Thoracic aorta (tissue), 2 donors: ENCODE measurements around the gene SUZ12. TPM values are rescaled to one million over a fixed set of nuclear protein-coding genes. Genes with fewer than 3 reads are reported as not detected.
"Not testable (repeated sequence)": the region's sequence is repeated elsewhere in the genome, so short reads cannot be mapped to it uniquely, and the experiment has no call there.

Experiments
- ATAC-seq: fragments of 150-250 bp; one replicate; pipeline ENCODE4 v1.8.0; 2017; ENCODE audit warnings: low read depth; ENCODE audit not compliant: insufficient number of reproducible peaks, low FRiP score
- DNase-seq: peaks from one replicate; pipeline ENCODE4 v3.0.0-alpha.2; 2020; ENCODE audit warnings: low spot score
- H3K27ac ChIP-seq, 2 donors: fragments of 200-600 bp; sonication (generic); 1 replicate in 1 of 2; 2 replicates in 1 of 2; pipeline ENCODE4 v1.5.1; 2016; ENCODE audit warnings: mild to moderate bottlenecking in 2 of 2, moderate library complexity in 2 of 2
- H3K27me3 ChIP-seq: fragments of 200-600 bp; sonication (generic); replicated peaks from 2 replicates; pipeline ENCODE4 v1.6.0; 2016; ENCODE audit warnings: mild to moderate bottlenecking; ENCODE audit not compliant: insufficient read depth
- H3K36me3 ChIP-seq: fragments of 200-600 bp; sonication (generic); one replicate; pipeline ENCODE4 v1.5.1; 2016
- H3K4me1 ChIP-seq, 2 donors: fragments of 200-600 bp; sonication (generic); 1 replicate in 1 of 2; 2 replicates in 1 of 2; pipeline versions ENCODE4 v1.5.1 to v1.6.0; 2016; ENCODE audit warnings: low read depth in 2 of 2, mild to moderate bottlenecking in 1 of 2; ENCODE audit not compliant: control insufficient read depth in 1 of 2
- H3K4me3 ChIP-seq: fragments of 200-600 bp; sonication (generic); 2 replicates; pipeline ENCODE4 v1.5.1; 2016; ENCODE audit warnings: mild to moderate bottlenecking
- H3K9me3 ChIP-seq: fragments of 200-600 bp; sonication (generic); 2 replicates; pipeline ENCODE4 v1.5.1; 2016
- total RNA-seq, 2 donors: library from RNA; depleted of rRNA; stranded (reverse); fragments of >200 nt; gene quantifications; one replicate each; pipeline versions ENCODE4 v1.1.0 to v1.2.3, GENCODE V29; 2016
- TF ChIP-seq, protein P1 (sequence below): fragments of 200-600 bp; sonication (generic); IDR thresholded peaks from one replicate; pipeline ENCODE4 v1.5.1; 2019; ENCODE audit warnings: antibody characterized with exemption

The SUZ12 gene
- total RNA-seq, 2 donors from 2014 or later: 14.4 to 26.0 TPM

DNA sequence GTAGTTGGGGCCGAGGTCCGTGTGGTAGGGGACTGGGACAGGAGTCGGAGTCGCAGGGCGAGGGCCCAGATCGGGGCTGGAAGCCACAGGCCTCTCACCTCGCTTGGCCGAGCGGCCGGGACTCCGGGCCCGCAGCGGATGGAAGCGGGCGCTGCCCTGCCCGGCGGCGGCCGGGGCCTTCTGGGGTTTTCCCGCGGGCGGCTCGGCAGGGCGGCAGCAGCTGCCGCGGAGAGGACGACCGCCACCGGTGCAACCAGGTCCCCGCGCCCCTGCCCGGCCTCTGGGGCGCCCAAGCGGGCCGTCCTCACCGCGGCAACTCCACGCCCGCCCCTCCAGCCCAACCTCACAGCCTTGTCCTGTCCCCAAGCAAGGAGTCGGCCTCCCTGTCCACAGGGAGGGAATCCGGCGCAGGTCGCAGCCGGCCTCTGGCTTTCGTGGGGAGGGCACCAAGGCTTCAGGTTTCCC lies 19.7 kb upstream of the SUZ12 start:
- ATAC-seq (no peak), DNase-seq (no peak)
- Histone ChIP-seq H3K4me1 (peaks cover 6% of the 10 kb centered on the region in 2 donors), H3K27ac (no peak overlapping the region), H3K27me3 (no peaks in the 10 kb centered on the region), H3K36me3 (no peaks in the 10 kb centered on the region), H3K4me3 (peak overlapping the region; percentile 52), H3K9me3 (no peaks in the 10 kb centered on the region)
- TF ChIP-seq, protein P1, sequence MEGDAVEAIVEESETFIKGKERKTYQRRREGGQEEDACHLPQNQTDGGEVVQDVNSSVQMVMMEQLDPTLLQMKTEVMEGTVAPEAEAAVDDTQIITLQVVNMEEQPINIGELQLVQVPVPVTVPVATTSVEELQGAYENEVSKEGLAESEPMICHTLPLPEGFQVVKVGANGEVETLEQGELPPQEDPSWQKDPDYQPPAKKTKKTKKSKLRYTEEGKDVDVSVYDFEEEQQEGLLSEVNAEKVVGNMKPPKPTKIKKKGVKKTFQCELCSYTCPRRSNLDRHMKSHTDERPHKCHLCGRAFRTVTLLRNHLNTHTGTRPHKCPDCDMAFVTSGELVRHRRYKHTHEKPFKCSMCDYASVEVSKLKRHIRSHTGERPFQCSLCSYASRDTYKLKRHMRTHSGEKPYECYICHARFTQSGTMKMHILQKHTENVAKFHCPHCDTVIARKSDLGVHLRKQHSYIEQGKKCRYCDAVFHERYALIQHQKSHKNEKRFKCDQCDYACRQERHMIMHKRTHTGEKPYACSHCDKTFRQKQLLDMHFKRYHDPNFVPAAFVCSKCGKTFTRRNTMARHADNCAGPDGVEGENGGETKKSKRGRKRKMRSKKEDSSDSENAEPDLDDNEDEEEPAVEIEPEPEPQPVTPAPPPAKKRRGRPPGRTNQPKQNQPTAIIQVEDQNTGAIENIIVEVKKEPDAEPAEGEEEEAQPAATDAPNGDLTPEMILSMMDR: no peak

DNA sequence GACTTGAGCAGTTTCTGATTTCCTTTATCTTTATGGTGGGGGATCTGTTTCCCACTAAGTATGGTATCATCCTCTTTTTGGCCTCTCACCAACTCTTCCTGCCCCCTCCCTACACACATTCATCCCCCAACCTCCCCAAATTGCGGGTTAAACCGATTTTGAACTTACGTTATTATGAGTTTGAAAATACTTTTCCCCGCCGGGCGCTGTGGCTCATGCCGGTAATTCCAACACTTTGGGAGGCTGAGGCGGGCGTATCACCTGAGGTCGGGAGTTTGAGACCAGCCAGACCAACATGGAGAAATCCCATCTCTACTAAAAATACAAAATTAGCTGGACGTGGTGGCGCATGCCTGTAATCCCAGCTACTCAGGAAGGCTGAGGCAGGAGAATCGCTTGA lies 19.1 kb upstream of the SUZ12 start:
- H3K27ac ChIP-seq, H3K4me3 ChIP-seq, H3K27me3 ChIP-seq, ATAC-seq, H3K9me3 ChIP-seq, H3K4me1 ChIP-seq, DNase-seq, H3K36me3 ChIP-seq: not testable (repeated sequence)

DNA sequence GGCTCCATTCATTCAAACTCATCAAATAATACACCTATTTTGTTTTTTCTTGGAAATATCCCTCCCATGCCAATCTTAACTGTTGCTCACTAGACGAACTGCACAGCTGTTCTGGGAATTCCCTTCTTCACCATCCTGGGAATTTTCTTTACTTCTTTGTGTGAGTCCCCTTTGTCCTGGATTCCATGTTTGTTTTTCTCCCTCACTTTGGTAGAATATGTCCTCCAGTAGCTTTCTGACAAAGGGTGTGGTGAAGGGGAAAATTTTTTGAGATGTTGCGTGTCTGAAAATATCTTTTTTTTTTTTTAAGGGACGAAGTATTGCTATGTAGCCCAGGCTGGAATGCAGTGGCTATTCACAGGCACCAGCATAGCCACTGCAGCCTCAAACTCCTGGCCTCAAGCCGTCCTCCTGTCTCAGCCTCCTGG lies 18.1 kb upstream of the SUZ12 start:
- TF ChIP-seq, protein P1: no peak
- Histone ChIP-seq H3K27ac (no peak overlapping the region), H3K9me3 (no peaks in the 10 kb centered on the region), H3K36me3 (no peaks in the 10 kb centered on the region), H3K4me3 (no peak overlapping the region), H3K4me1 (peaks cover 6% of the 10 kb centered on the region in 2 donors), H3K27me3 (no peaks in the 10 kb centered on the region)
- DNase-seq (no peak), ATAC-seq (no peak)

DNA sequence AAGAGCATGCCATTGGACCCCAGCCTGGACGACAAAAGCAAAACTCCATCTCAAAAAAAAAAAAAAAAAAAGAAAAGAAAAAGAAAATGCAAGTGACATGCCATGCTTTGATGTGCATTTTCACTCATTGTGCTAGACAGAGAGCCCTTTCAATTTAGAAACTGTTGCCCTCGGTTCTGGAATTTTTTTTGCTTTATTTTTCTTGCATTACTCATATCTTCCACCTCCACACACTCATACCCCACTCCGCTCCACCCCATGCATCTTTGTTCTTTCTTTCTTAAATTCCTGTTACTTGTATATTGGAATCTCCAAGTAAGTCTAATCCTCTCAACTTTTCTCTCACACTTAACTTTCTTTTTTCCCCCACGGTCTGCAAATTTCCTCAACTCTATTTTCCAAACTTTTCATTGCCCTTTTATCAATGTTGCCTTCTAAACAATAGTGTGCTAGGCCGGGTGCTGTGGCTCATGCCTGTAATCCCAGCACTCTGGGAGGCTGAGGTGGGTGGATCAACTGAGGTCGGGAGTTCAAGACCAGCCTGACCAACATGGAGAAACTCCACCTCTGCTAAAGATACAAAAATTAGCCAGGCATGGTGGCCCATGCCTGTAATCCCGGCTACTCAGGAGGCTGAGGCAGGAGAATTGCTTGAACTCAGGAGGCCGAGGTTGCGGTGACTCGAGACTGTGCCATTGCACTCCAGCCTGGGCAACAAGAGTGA lies 16.8 kb upstream of the SUZ12 start:
- DNase-seq: no peak
- no peak for ATAC-seq
- no peaks in the 10 kb centered on the region for H3K27me3 ChIP-seq

DNA sequence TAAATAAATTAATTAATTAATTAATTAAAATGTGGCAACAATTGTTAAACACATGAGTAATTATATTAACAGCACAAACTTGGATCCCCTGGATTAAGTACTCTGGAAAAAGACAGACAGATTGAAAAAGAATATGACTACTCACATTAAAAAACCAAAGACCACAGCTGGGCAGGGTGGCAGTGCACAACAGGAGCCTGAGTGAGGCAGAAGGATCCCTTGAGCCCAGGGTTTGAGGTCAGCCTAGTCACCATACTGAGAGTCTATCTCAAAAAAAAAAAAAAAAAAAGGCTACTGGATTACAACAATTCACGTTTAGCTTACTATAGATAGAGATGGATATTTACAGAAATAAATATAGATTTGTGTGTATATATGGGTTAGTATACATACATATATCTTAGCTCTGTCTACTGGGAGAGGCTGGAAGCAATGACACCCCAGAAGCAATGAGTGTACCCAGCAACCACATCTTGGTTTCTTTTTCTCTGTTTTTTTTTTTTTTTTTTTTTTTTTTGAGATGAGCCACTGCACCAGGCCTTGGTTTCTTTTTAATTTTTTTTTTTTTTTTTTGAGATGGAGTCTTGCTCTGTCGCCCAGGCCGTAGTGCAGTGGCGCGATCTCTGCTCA lies 10.6 kb upstream of the SUZ12 start:
- H3K4me1 ChIP-seq: no peaks in the 10 kb centered on the region
- DNase-seq (no peak), ATAC-seq (no peak)
- H3K36me3 ChIP-seq: no peaks in the 10 kb centered on the region
- H3K27me3 ChIP-seq: no peaks in the 10 kb centered on the region
- H3K27ac ChIP-seq: no peak overlapping the region
- TF ChIP-seq, protein P1: no peak
- no peak overlapping the region for H3K4me3 ChIP-seq
- no peaks in the 10 kb centered on the region for H3K9me3 ChIP-seq

More for the DNA sequence above, 16.8 kb upstream of the SUZ12 start:
- Histone ChIP-seq H3K4me1 (peaks cover 6% of the 10 kb centered on the region in 2 donors), H3K9me3 (no peaks in the 10 kb centered on the region), H3K4me3 (no peak overlapping the region), H3K36me3 (no peaks in the 10 kb centered on the region), H3K27ac (peak overlapping the region in 1 of 2 donors; percentile 49)
- TF ChIP-seq, protein P1: no peak
